Panc1 (cell line): ENCODE measurements around the gene DENND4B.

ENCODE experiments used
- CTCF ChIP-seq: fragments of 450-650 bp; IDR thresholded peaks from 2 replicates; pipeline ENCODE4 v1.5.1; 2017; ENCODE audit warnings: mild to moderate bottlenecking
- POLR2AphosphoS5 ChIP-seq: IDR thresholded peaks from 2 replicates; pipeline ENCODE4 v1.6.1; 2012; ENCODE audit warnings: mild to moderate bottlenecking, low read depth, low read length, moderate library complexity
- REST ChIP-seq, 2 experiments: IDR thresholded peaks; 2 replicates each; pipeline ENCODE4 v1.6.1; 2011 to 2012; ENCODE audit warnings: low read depth in 2 of 2, control low read depth in 1 of 2, low read length in 1 of 2, mild to moderate bottlenecking in 1 of 2, moderate library complexity in 1 of 2; ENCODE audit not compliant: insufficient read depth in 1 of 2
- SIN3A ChIP-seq: IDR thresholded peaks from 2 replicates; pipeline ENCODE4 v1.6.1; 2012; ENCODE audit warnings: low read depth, mild to moderate bottlenecking, low read length, moderate library complexity, borderline replicate concordance; ENCODE audit not compliant: insufficient read depth

- no peak for TF ChIP-seq CTCF
- no peak for TF ChIP-seq POLR2AphosphoS5
- no peak for TF ChIP-seq SIN3A
- no peak for TF ChIP-seq REST (IDR thresholded peaks at IDR 0.05; ENCODE audit: insufficient read depth in 1 of 2, low read depth in 2 of 2, low read length in 1 of 2)
Measured at GRCh38 chr1:153985941-153986761, 39.6 kb upstream of the DENND4B start, which contains the start of gene RAB13.
